Measurements from ENCODE around the gene ARHGAP26.

Gene ARHGAP26

DNA sequence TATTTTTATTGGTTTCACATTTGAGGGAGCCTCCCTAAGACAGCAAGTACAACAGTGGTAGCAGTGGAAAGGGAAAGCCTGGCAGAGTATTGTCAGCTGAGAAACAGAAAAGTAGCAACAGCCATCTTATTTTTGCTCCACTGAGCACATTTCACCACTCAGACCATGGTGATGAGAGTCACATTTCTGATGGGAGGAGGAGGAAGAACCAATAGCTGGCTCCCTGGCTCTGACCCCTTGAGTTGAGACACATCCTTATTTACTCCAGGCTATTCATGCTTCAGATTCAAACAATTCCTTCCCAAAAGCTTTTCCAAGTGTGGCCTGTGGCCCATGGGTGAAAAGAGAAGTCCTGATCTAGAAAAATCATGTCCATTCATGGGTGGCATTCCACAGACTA, 236.3 kb downstream of the ARHGAP26 start:
- TF ChIP-seq, protein P1, sequence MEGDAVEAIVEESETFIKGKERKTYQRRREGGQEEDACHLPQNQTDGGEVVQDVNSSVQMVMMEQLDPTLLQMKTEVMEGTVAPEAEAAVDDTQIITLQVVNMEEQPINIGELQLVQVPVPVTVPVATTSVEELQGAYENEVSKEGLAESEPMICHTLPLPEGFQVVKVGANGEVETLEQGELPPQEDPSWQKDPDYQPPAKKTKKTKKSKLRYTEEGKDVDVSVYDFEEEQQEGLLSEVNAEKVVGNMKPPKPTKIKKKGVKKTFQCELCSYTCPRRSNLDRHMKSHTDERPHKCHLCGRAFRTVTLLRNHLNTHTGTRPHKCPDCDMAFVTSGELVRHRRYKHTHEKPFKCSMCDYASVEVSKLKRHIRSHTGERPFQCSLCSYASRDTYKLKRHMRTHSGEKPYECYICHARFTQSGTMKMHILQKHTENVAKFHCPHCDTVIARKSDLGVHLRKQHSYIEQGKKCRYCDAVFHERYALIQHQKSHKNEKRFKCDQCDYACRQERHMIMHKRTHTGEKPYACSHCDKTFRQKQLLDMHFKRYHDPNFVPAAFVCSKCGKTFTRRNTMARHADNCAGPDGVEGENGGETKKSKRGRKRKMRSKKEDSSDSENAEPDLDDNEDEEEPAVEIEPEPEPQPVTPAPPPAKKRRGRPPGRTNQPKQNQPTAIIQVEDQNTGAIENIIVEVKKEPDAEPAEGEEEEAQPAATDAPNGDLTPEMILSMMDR (IDR thresholded peaks at IDR 0.05; ENCODE audit: borderline replicate concordance, insufficient read depth, low read depth, low read length) = no peak
- no peak overlapping the region for H3K4me3 ChIP-seq (ENCODE audit: low read depth, low read length)

DNA sequence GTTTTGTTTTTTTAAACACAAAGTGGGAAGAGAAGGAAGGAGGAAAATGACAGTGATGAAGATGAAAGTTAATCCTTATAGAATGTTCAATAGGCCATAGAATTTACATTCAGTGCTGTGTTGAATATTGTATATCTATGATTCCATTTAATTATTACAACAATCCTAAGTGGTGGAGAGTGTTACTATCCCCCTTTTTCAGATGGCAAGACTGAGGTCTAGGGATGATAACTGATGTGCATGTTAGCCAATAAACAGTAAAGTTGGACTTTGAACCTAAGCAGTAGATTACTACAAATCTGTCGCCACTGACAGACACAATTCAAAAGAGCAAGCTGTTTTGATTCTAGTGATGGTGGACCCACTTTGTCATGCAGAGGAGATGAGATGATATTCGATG, 237.9 kb downstream of the ARHGAP26 start:
- TF ChIP-seq, protein P1 (IDR thresholded peaks at IDR 0.05; ENCODE audit: borderline replicate concordance, insufficient read depth, low read depth, low read length) = no peak
- no peak overlapping the region for H3K4me3 ChIP-seq (ENCODE audit: low read depth, low read length)

DNA sequence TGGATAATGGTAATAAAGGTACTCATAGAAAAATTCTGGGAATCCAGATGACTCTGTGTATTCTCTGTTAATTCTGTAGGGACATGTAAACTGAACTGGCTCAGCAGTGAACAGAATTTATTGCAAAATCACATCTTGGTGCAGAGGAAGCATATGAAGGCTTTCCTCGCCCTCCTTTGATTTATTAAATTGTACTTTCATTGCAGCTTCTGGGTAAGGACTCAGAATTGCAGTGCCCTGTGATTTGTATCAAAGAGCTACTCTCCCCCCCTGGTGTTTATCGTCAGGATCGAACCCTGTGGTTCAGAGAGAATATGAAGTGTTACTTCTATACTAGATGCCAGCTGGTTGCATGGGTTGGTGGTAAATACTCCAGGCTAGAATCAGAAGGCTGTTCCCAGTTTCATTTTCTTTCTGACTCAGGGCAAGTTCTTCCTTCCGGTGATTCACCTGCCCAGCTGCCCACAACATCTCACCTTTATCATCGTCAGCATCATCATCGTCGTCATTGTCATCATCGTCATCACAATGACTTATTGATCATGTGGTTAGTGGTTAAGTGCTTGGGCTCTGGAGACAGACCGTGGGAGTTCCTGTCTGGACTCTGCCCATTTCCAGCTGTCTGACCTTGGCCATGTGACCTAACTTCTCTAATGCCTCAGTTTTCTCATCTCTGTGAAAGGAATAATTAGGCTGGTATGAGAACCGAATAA, 238.8 kb downstream of the ARHGAP26 start:
- H3K4me3 ChIP-seq (ENCODE audit: low read depth, low read length) = no peak overlapping the region
- TF ChIP-seq, protein P1 (IDR thresholded peaks at IDR 0.05; ENCODE audit: borderline replicate concordance, insufficient read depth, low read depth, low read length) = peak; percentile 26; the same call in 1 of the 2 replicates

DNA sequence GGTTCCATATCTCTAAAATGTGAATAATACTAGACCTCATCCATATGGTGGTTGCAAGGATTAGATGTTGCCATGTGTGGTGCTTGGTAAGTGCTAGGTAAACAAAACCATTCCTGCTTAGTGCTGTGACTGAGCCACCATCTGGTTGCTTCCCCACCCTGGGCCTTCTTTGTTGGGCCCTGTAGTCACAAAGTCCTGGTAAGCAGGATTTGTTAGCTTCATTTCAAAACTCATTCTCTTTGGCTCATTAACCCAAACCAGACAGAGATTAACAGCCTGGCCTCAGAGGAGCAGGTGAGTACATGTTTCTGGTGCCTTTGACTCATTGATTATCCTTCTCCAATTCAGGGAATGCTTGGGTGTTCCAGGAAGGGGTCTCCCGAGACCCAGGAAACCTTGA, 240.2 kb downstream of the ARHGAP26 start:
- TF ChIP-seq, protein P1 (IDR thresholded peaks at IDR 0.05; ENCODE audit: borderline replicate concordance, insufficient read depth, low read depth, low read length) = no peak
- no peak overlapping the region for H3K4me3 ChIP-seq (ENCODE audit: low read depth, low read length)

DNA sequence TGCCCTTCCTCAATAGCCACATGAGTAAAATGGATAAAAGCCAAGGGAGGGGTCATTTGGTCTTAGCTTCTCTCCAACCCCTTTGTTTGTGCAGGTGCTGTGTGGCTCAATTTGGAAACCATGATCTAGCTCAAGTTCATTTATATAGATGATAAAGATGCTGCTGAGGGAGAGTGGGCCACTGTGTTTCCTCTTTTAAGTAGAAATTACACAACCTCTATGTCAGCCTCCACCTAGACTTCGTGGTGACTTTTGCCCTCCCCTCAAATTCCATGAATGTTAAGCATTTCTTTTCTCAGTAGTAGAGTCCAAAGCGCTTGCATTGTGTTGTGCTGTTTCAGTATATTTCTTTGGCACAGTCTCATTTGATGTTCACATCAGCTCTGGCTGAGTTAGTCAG, 241.4 kb downstream of the ARHGAP26 start:
- TF ChIP-seq, protein P1 (IDR thresholded peaks at IDR 0.05; ENCODE audit: borderline replicate concordance, insufficient read depth, low read depth, low read length) = no peak

DNA sequence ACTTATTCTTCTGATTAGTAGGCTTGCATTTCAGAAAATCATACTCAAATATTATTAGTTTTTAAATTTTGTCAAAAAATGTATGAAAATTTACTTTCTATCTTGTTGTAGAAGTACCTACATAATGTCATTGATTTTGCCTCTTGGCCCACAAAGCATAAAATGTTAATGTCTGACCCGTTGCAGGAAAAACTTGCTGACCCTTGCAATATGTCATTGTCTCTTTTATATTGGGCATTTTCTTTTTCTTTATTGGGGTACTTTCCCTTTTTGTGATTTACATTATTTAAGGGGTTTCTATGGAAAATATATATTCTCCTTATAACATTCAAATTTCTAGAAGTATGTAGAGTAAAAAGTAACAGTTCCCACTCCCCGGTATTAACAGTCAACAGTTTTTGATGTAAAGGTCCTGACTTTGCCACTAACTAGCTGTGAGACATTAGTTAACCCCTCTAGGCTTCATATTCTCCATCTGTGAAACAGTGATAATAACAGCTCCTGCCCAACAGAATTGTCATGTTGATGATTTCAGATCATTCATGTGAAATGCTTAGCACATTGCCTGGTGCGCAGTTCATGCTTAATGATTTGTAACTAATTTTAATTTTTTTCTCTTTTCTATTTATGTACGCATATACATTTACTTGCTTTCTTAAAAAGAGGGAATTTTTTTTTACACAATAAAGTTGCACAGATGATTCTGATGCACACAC, 243.2 kb downstream of the ARHGAP26 start:
- no peak overlapping the region for H3K4me3 ChIP-seq (ENCODE audit: low read depth, low read length)
- TF ChIP-seq, protein P1 (IDR thresholded peaks at IDR 0.05; ENCODE audit: borderline replicate concordance, insufficient read depth, low read depth, low read length) = no peak

More for the DNA sequence above, 241.4 kb downstream of the ARHGAP26 start:
- no peak overlapping the region for H3K4me3 ChIP-seq (ENCODE audit: low read depth, low read length)
